SK-N-MC (cell line): Measurements from ENCODE around the gene PACS1.
A peak's percentile ranks its signal among the peaks of the same experiment; 100 is the strongest.

Source experiments
- DNase-seq: peaks from one replicate; pipeline ENCODE4 v3.0.0-alpha.2; 2011; ENCODE audit warnings: low read depth, low spot score
- H3K27ac ChIP-seq: fragments of 200-600 bp; sonication (generic); 2 replicates; pipeline ENCODE4 v1.5.1; 2016; ENCODE audit warnings: mixed run types
- H3K36me3 ChIP-seq: fragments of 200-600 bp; sonication (generic); 2 replicates; pipeline ENCODE4 v1.6.1; 2017; ENCODE audit warnings: antibody characterized with exemption, low read length, mixed read lengths; ENCODE audit not compliant: insufficient read depth
- H3K4me3 ChIP-seq: fragments of 200-600 bp; sonication (generic); 2 replicates; pipeline ENCODE4 v1.5.1; 2016
- H3K9ac ChIP-seq: fragments of 200-600 bp; sonication (generic); 2 replicates; pipeline ENCODE4 v1.8.0; 2017; ENCODE audit warnings: mixed run types, mixed read lengths; ENCODE audit not compliant: insufficient read length
- H3K9me3 ChIP-seq: fragments of 200-600 bp; sonication (generic); 2 replicates; pipeline ENCODE4 v1.6.1; 2017; ENCODE audit warnings: low read depth, mild to moderate bottlenecking, antibody characterized with exemption, low read length, moderate library complexity, mixed read lengths
- EZH2 ChIP-seq: fragments of 200-600 bp; sonication (generic); IDR thresholded peaks from one replicate; pipeline ENCODE4 v1.6.1; 2017; ENCODE audit warnings: antibody characterized with exemption
- FOXP2 ChIP-seq: optimal IDR thresholded peaks from 2 replicates; pipeline ENCODE3; 2011; ENCODE audit warnings: mild to moderate bottlenecking, moderate library complexity; ENCODE audit not compliant: insufficient read depth; ENCODE audit errors: extremely low read length, control extremely low read depth
- POLR2AphosphoS5 ChIP-seq: IDR thresholded peaks from 2 replicates; pipeline ENCODE4 v1.6.1; 2012; ENCODE audit warnings: mild to moderate bottlenecking, low read depth, low read length, borderline replicate concordance

The PACS1 gene

DNA sequence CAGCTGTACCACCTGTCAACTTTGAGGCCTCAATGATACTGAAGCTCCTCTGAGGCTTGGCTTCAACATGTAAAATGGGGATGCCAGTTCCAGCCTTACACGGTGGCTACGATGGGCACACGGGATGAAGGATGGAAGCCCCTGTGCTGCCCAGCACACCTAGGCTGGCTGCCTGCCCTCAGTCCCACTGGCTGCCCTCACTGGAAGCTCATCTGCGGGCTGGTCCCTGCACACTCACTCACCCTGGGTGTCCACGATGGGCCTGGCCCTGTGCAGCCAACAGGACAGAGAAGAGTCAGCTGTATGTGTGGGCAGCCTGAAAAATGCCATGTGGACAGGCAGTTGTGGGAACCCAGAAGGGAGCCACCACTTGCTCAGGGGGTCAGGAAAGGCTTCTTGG lies 216.6 kb downstream of the PACS1 start:
- no peak overlapping the region for H3K4me3 ChIP-seq
- TF ChIP-seq FOXP2 (no peak), POLR2AphosphoS5 (no peak), EZH2 (no peak)
- H3K9ac ChIP-seq = no peak overlapping the region
- H3K27ac ChIP-seq = no peak overlapping the region
- H3K36me3 ChIP-seq = no peaks in the 10 kb centered on the region; the same call in 1 of the 2 replicates
- H3K9me3 ChIP-seq = no peaks in the 10 kb centered on the region
- DNase-seq = no peak

- Histone ChIP-seq H3K9me3 (no peaks in the 10 kb centered on the region), H3K9ac (no peak overlapping the region), H3K36me3 (no peaks in the 10 kb centered on the region; the same call in 1 of the 2 replicates), H3K27ac (no peak overlapping the region), H3K4me3 (no peak overlapping the region; the same call in 1 of the 2 replicates)
- DNase-seq = no peak
- no peak for TF ChIP-seq POLR2AphosphoS5
- TF ChIP-seq FOXP2 = no peak
- no peak for TF ChIP-seq EZH2
Observed at GRCh38 chr11:66287211-66287888, 217.3 kb downstream of the PACS1 start.

- TF ChIP-seq EZH2 = no peak
- no peak for TF ChIP-seq POLR2AphosphoS5
- TF ChIP-seq FOXP2 = no peak
- no peaks in the 10 kb centered on the region; the same call in 1 of the 2 replicates for H3K36me3 ChIP-seq
- peak overlapping the region; percentile 84 for H3K4me3 ChIP-seq
- H3K9me3 ChIP-seq = no peaks in the 10 kb centered on the region
- H3K27ac ChIP-seq = peak overlapping the region; percentile 56; the same call in 1 of the 2 replicates
- no peak for DNase-seq
- peak overlapping the region; percentile 87 for H3K9ac ChIP-seq
Observed at GRCh38 chr11:66287889-66288670, 218.0 kb downstream of the PACS1 start.

GRCh38 chr11:66288671-66289547 lies 218.8 kb downstream of the PACS1 start, which contains the start of gene YIF1A:
TSS of gene YIF1A (minus strand) at chr11:66289143. CDS start at chr11:66288985, 158 bp downstream.
- H3K36me3 ChIP-seq = no peaks in the 10 kb centered on the region; the same call in 1 of the 2 replicates
- H3K27ac ChIP-seq = peak within 1 kb of the TSS; percentile 56; the same call in 1 of the 2 replicates
- H3K9me3 ChIP-seq = no peaks in the 10 kb centered on the region
- DNase-seq = peak; percentile 97
- peak within 1 kb of the TSS; percentile 84 for H3K4me3 ChIP-seq
- peak within 1 kb of the TSS; percentile 87 for H3K9ac ChIP-seq
- TF ChIP-seq POLR2AphosphoS5 = peak; percentile 83; the same call in 1 of the 2 replicates
- no peak for TF ChIP-seq EZH2
- peak; percentile 76 for TF ChIP-seq FOXP2

DNA sequence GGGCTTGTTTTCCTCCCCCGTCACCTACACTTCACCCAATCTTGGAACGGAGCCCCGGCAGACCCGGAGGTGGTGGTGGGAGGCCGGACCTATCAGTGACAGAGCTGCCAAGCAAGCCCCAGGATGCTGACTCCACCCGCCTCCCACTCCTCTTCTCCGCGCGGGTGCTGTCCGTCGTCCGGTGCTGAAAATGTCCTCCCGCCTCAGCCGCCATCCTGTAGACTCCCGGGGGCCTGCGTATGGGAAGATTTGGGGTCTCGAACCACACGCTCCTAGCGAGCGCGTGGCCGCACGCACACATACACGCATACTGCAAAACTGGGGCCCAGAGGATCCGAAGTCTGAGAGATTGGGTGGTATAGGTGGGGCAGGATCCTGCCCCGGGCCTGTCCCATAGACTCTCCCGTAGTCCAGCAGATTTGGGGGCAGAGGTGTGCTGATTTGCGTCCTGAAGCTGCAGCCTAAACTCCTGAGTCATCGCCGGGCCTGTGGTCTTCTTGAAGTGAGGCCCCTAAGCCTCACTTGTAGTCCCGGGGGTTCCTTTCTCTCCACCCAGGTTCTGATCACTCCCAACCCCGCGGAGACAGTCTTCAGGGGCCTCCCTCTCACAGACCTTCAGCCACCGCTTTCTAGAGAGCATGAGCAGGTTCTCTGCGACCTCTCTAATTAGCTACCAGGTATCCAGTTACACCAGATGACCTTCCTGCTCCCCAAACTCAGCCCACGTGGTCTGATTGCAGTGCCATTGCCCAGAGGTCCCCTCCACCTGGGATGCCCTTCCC lies 219.7 kb downstream of the PACS1 start:
- DNase-seq = no peak
- peak overlapping the region; percentile 24 for H3K9ac ChIP-seq
- H3K4me3 ChIP-seq = peak overlapping the region; percentile 84
- H3K27ac ChIP-seq = peak overlapping the region; percentile 47; the same call in 1 of the 2 replicates
- no peaks in the 10 kb centered on the region for H3K9me3 ChIP-seq
- TF ChIP-seq POLR2AphosphoS5 (no peak), EZH2 (no peak), FOXP2 (no peak)
- H3K36me3 ChIP-seq = no peaks in the 10 kb centered on the region; the same call in 1 of the 2 replicates

DNA sequence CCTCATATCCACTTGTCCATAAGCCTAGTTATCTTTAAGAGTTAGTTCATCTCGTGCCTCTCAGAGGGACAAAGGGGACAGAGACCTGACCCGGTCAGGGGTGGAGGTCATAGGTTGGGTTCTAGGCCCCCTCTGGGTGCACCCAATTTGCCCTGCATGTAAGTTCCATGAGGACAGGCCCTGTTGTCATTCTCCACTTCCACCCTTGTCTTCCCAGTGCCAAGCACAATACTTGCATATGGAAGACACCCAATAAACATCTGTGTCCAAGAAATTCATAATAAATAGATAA lies 220.2 kb downstream of the PACS1 start:
- Histone ChIP-seq H3K36me3 (no peaks in the 10 kb centered on the region; the same call in 1 of the 2 replicates), H3K9ac (no peak overlapping the region), H3K4me3 (no peak overlapping the region), H3K27ac (no peak overlapping the region), H3K9me3 (no peaks in the 10 kb centered on the region)
- TF ChIP-seq FOXP2 (no peak), EZH2 (no peak), POLR2AphosphoS5 (no peak)
- no peak for DNase-seq

- Histone ChIP-seq H3K4me3 (no peak overlapping the region), H3K36me3 (no peaks in the 10 kb centered on the region), H3K27ac (no peak overlapping the region), H3K9me3 (no peaks in the 10 kb centered on the region), H3K9ac (no peak overlapping the region)
- TF ChIP-seq POLR2AphosphoS5 (no peak), EZH2 (no peak), FOXP2 (no peak)
- DNase-seq = no peak
Observed at GRCh38 chr11:66291303-66291705, 221.2 kb downstream of the PACS1 start.
